ENCODE results near the gene MCL1. TPM values are rescaled to one million over a fixed set of nuclear protein-coding genes. Genes with fewer than 3 reads are reported as not detected.

Gene MCL1
- total and polyA plus RNA-seq, 2 donors (not counting 1 experiment from before 2014, with no cell fraction given) = 219 to 266 TPM

- Mint-ChIP-seq H3K9me3 (ENCODE audit: insufficient read depth) (no peaks in the 10 kb centered on the region), H3K4me3 (no peak overlapping the region), H3K27me3 (peaks cover 12% of the 10 kb centered on the region), H3K27ac (no peak overlapping the region), H3K4me1 (peaks cover 13% of the 10 kb centered on the region)
- Histone ChIP-seq H3K9ac (ENCODE audit: low read length) (no peak overlapping the region), H3K27ac (ENCODE audit: low read length in 2 of 2) (no peak overlapping the region), H3K36me3 (replicated peaks in 1 of 2; ENCODE audit: control extremely low read depth in 1 of 2, control insufficient read depth in 1 of 2, extremely low read depth in 1 of 2, insufficient read depth in 2 of 2, low read length in 1 of 2) (no peaks in the 10 kb centered on the region), H4K20me1 (ENCODE audit: control insufficient read depth, insufficient read depth, low read length, poor library complexity, severe bottlenecking) (no peaks in the 10 kb centered on the region), H2AFZ (ENCODE audit: insufficient read depth, low read depth, low read length, poor library complexity, severe bottlenecking) (no peak overlapping the region), H3K9me3 (ENCODE audit: control extremely low read depth in 1 of 3, control insufficient read depth in 2 of 3, insufficient read depth in 1 of 3, low read length in 2 of 3) (no peaks in the 10 kb centered on the region), H3K4me2 (replicated peaks; ENCODE audit: low read depth, low read length, poor library complexity, severe bottlenecking) (no peak overlapping the region), H3K4me1 (ENCODE audit: control insufficient read depth in 2 of 2, insufficient read depth in 2 of 2, low read length in 2 of 2) (peaks cover 10 to 12% of the 10 kb centered on the region in 2 donors), H3K27me3 (replicated peaks in 1 of 4; ENCODE audit: control extremely low read depth in 1 of 4, control insufficient read depth in 3 of 4, insufficient read depth in 4 of 4, low read length in 3 of 4) (peaks cover 0 to 32% (median 9%) of the 10 kb centered on the region in 4 experiments), H3K79me2 (ENCODE audit: control insufficient read depth, insufficient read depth, low read length) (no peaks in the 10 kb centered on the region), H3K4me3 (ENCODE audit: control extremely low read depth in 1 of 5, extremely low read depth in 1 of 5, insufficient read depth in 1 of 5, low read depth in 2 of 5, low read length in 4 of 5) (no peak overlapping the region)
- whole genome bisulfite sequencing (ENCODE audit: insufficient coverage) = 98% methylated on average over 12 of the region's 16 CpGs
- CTCF ChIA-PET = interaction anchor here (1.3 kb wide), 1 partner anchor 14 kb away, joined by 3 read pairs; no protein-coding TSS in a partner anchor
- DNase-seq (no peak), ATAC-seq (ENCODE audit: low read depth) (no peak)
- intact Hi-C loops (cut with micrococcal nuclease) = no loop called here
- no peak for TF ChIP-seq EZH2 (IDR thresholded peaks at IDR 0.05; ENCODE audit: borderline replicate concordance, insufficient read depth, low read depth, low read length, poor library complexity, severe bottlenecking)
- TF ChIP-seq CTCF (IDR thresholded peaks at IDR 0.05) = no peak
- POLR2A ChIA-PET = interaction anchor here (0.7 kb wide), 1 partner anchor 98 kb away, joined by 3 read pairs; no protein-coding TSS in a partner anchor
These were observed 33.0 kb downstream of the MCL1 start for GRCh38 chr1:150546294-150546937.

- intact Hi-C loops (cut with micrococcal nuclease) = no loop called here
- no peak for DNase-seq
- Histone ChIP-seq H3K27ac (ENCODE audit: low read length in 2 of 2) (no peak overlapping the region), H3K36me3 (replicated peaks in 1 of 2; ENCODE audit: control extremely low read depth in 1 of 2, control insufficient read depth in 1 of 2, extremely low read depth in 1 of 2, insufficient read depth in 2 of 2, low read length in 1 of 2) (no peaks in the 10 kb centered on the region), H3K27me3 (replicated peaks in 1 of 4; ENCODE audit: control extremely low read depth in 1 of 4, control insufficient read depth in 3 of 4, insufficient read depth in 4 of 4, low read length in 3 of 4) (peaks cover 0 to 28% (median 9%) of the 10 kb centered on the region in 4 experiments), H3K79me2 (ENCODE audit: control insufficient read depth, insufficient read depth, low read length) (no peaks in the 10 kb centered on the region), H3K9ac (ENCODE audit: low read length) (no peak overlapping the region), H3K4me2 (replicated peaks; ENCODE audit: low read depth, low read length, poor library complexity, severe bottlenecking) (no peak overlapping the region), H3K9me3 (ENCODE audit: control extremely low read depth in 1 of 3, control insufficient read depth in 2 of 3, insufficient read depth in 1 of 3, low read length in 2 of 3) (no peaks in the 10 kb centered on the region), H3K4me1 (ENCODE audit: control insufficient read depth in 2 of 2, insufficient read depth in 2 of 2, low read length in 2 of 2) (peaks cover 9 to 10% of the 10 kb centered on the region in 2 donors), H3K4me3 (ENCODE audit: control extremely low read depth in 1 of 5, extremely low read depth in 1 of 5, insufficient read depth in 1 of 5, low read depth in 2 of 5, low read length in 4 of 5) (no peak overlapping the region), H2AFZ (ENCODE audit: insufficient read depth, low read depth, low read length, poor library complexity, severe bottlenecking) (no peak overlapping the region), H4K20me1 (ENCODE audit: control insufficient read depth, insufficient read depth, low read length, poor library complexity, severe bottlenecking) (no peaks in the 10 kb centered on the region)
- TF ChIP-seq EZH2 (IDR thresholded peaks at IDR 0.05; ENCODE audit: borderline replicate concordance, insufficient read depth, low read depth, low read length, poor library complexity, severe bottlenecking) = no peak
- TF ChIP-seq CTCF (IDR thresholded peaks at IDR 0.05) = no peak
- WGBS (ENCODE audit: insufficient coverage) = no CpG with 5 or more reads among the region's 6 CpGs
- ATAC-seq (ENCODE audit: low read depth) = no peak
- ChIA-PET POLR2A (no interaction called here), CTCF (interaction anchor here (1.3 kb wide), 1 partner anchor 15 kb away, joined by 3 read pairs; no protein-coding TSS in a partner anchor)
- Mint-ChIP-seq H3K27ac (no peak overlapping the region), H3K27me3 (peaks cover 12% of the 10 kb centered on the region), H3K9me3 (ENCODE audit: insufficient read depth) (no peaks in the 10 kb centered on the region), H3K4me3 (no peak overlapping the region), H3K4me1 (peaks cover 8% of the 10 kb centered on the region)
These were observed 33.9 kb downstream of the MCL1 start for GRCh38 chr1:150545486-150546032.
